H9 (cell line): Measurements from ENCODE around the gene HSPA1L. TPM values are rescaled to one million over a fixed set of nuclear protein-coding genes. Genes with fewer than 3 reads are reported as not detected.

Experiments used
- DNase-seq: peaks from one replicate; pipeline ENCODE4 v3.0.0-alpha.2; 2017
- H2AFZ ChIP-seq: one replicate; pipeline ENCODE4 v1.6.1; 2013; ENCODE audit warnings: mild to moderate bottlenecking, low read length, control low read depth, moderate library complexity
- H2AK5ac ChIP-seq: 2 replicates; pipeline ENCODE4 v1.6.1; 2013; ENCODE audit warnings: low read length, control low read depth, mixed read lengths; ENCODE audit not compliant: insufficient read length
- H2BK120ac ChIP-seq: one replicate; pipeline ENCODE4 v1.6.1; 2013; ENCODE audit warnings: low read depth, mild to moderate bottlenecking, low read length, control low read depth, inconsistent platforms; ENCODE audit not compliant: poor library complexity, severe bottlenecking
- H2BK12ac ChIP-seq: 2 replicates; pipeline ENCODE4 v1.6.1; 2013; ENCODE audit warnings: low read length, control low read depth, mixed read lengths, low read depth; ENCODE audit not compliant: insufficient read length
- H2BK15ac ChIP-seq: 2 replicates; pipeline ENCODE4 v1.6.1; 2013; ENCODE audit warnings: low read depth, low read length, control low read depth
- H2BK20ac ChIP-seq: one replicate; pipeline ENCODE4 v1.6.1; 2013; ENCODE audit warnings: low read depth, mild to moderate bottlenecking, low read length, control low read depth, inconsistent platforms; ENCODE audit not compliant: poor library complexity, severe bottlenecking
- H2BK5ac ChIP-seq: 2 replicates; pipeline ENCODE4 v1.6.1; 2013; ENCODE audit warnings: low read length, control low read depth, mixed read lengths; ENCODE audit not compliant: insufficient read length
- H3K14ac ChIP-seq: 2 replicates; pipeline ENCODE4 v1.6.1; 2013; ENCODE audit warnings: low read length, control low read depth; ENCODE audit not compliant: insufficient read depth
- H3K18ac ChIP-seq: 2 replicates; pipeline ENCODE4 v1.6.1; 2013; ENCODE audit warnings: low read depth, mild to moderate bottlenecking, mixed read lengths, low read length, control low read depth; ENCODE audit not compliant: insufficient read length
- H3K23ac ChIP-seq: 2 replicates; pipeline ENCODE4 v1.6.1; 2013; ENCODE audit warnings: low read length, control low read depth, mixed read lengths, low read depth; ENCODE audit not compliant: insufficient read length
- H3K23me2 ChIP-seq: 2 replicates; pipeline ENCODE4 v1.6.1; 2013; ENCODE audit warnings: low read depth, mild to moderate bottlenecking, mixed read lengths, low read length, control low read depth; ENCODE audit not compliant: insufficient read length, poor library complexity, severe bottlenecking
- H3K27ac ChIP-seq: 2 replicates; pipeline ENCODE4 v1.5.1; 2013; ENCODE audit warnings: low read length, control low read depth, mixed read lengths, low read depth; ENCODE audit not compliant: insufficient read length
- H3K27me3 ChIP-seq: 2 replicates; pipeline ENCODE4 v1.6.1; 2013; ENCODE audit warnings: low read length, control low read depth, inconsistent platforms; ENCODE audit not compliant: insufficient read depth
- H3K4ac ChIP-seq: 2 replicates; pipeline ENCODE4 v1.6.1; 2013; ENCODE audit warnings: low read depth, mild to moderate bottlenecking, control low read depth, inconsistent platforms, low read length, moderate library complexity
- H3K4me1 ChIP-seq: 2 replicates; pipeline ENCODE4 v1.6.1; 2013; ENCODE audit warnings: low read length, control low read depth, inconsistent platforms; ENCODE audit not compliant: insufficient read depth
- H3K4me2 ChIP-seq: 2 replicates; pipeline ENCODE4 v1.6.1; 2013; ENCODE audit warnings: low read length, control low read depth, mixed read lengths; ENCODE audit not compliant: insufficient read length, insufficient read depth
- H3K56ac ChIP-seq: 2 replicates; pipeline ENCODE4 v1.6.1; 2013; ENCODE audit warnings: low read depth, mild to moderate bottlenecking, mixed read lengths, low read length, control low read depth; ENCODE audit not compliant: insufficient read length
- H3K79me1 ChIP-seq: 2 replicates; pipeline ENCODE4 v1.6.1; 2013; ENCODE audit warnings: low read depth, mild to moderate bottlenecking, moderate library complexity, low read length, control low read depth, inconsistent platforms; ENCODE audit not compliant: insufficient read depth, poor library complexity, severe bottlenecking
- H3K79me2 ChIP-seq: 2 replicates; pipeline ENCODE4 v1.6.1; 2013; ENCODE audit warnings: low read length, control low read depth, inconsistent platforms; ENCODE audit not compliant: insufficient read depth
- H3K9ac ChIP-seq: 2 replicates; pipeline ENCODE4 v1.6.1; 2013; ENCODE audit warnings: low read length, control low read depth, mixed read lengths; ENCODE audit not compliant: insufficient read length; ENCODE audit errors: extremely low read depth
- H3K9me3 ChIP-seq: one replicate; pipeline ENCODE4 v1.6.1; 2013; ENCODE audit warnings: low read depth, low read length, inconsistent platforms; ENCODE audit not compliant: control insufficient read depth
- H3T11ph ChIP-seq: one replicate; pipeline ENCODE4 v1.6.1; 2013; ENCODE audit warnings: mild to moderate bottlenecking, low read length, control low read depth, inconsistent platforms
- H4K20me1 ChIP-seq: one replicate; pipeline ENCODE4 v1.6.1; 2013; ENCODE audit not compliant: control insufficient read depth, insufficient read length, insufficient read depth
- H4K5ac ChIP-seq: 2 replicates; pipeline ENCODE4 v1.6.1; 2013; ENCODE audit warnings: low read depth, mild to moderate bottlenecking, mixed read lengths, low read length, control low read depth; ENCODE audit not compliant: insufficient read length
- H4K8ac ChIP-seq: replicated peaks from 2 replicates; pipeline ENCODE4 v1.6.1; 2013; ENCODE audit warnings: low read length, control low read depth, mixed read lengths, low read depth; ENCODE audit not compliant: insufficient read length
- H4K91ac ChIP-seq: 2 replicates; pipeline ENCODE4 v1.6.1; 2013; ENCODE audit warnings: low read depth, mild to moderate bottlenecking, moderate library complexity, mixed read lengths, low read length, control low read depth; ENCODE audit not compliant: insufficient read length
- H3K27ac Mint-ChIP-seq, 3 experiments: 2 replicates in 2 of 3; 3 replicates in 1 of 3; pipeline ENCODE4 v1.8.0; 2020 to 2021; ENCODE audit warnings: mixed read lengths in 3 of 3, mild to moderate bottlenecking in 1 of 3, moderate library complexity in 1 of 3
- H3K27me3 Mint-ChIP-seq: 2 replicates; pipeline ENCODE4 v1.8.0; 2021; ENCODE audit warnings: low read depth, mild to moderate bottlenecking, moderate library complexity, mixed read lengths
- H3K36me3 Mint-ChIP-seq, 3 experiments: 2 replicates in 2 of 3; 3 replicates in 1 of 3; pipeline ENCODE4 v1.8.0; 2020 to 2021; ENCODE audit warnings: low read depth in 3 of 3, mixed read lengths in 3 of 3; ENCODE audit not compliant: insufficient read depth in 1 of 3
- H3K4me1 Mint-ChIP-seq, 2 experiments: 2 replicates each; pipeline ENCODE4 v1.8.0; 2020; ENCODE audit warnings: mixed read lengths in 2 of 2
- H3K4me3 Mint-ChIP-seq, 2 experiments: 2 replicates in 1 of 2; 3 replicates in 1 of 2; pipeline ENCODE4 v1.8.0; 2020 to 2021; ENCODE audit warnings: mild to moderate bottlenecking in 2 of 2, mixed read lengths in 2 of 2, moderate library complexity in 1 of 2
- H3K9me3 Mint-ChIP-seq, 2 experiments: 2 replicates in 1 of 2; 3 replicates in 1 of 2; pipeline ENCODE4 v1.8.0; 2020; ENCODE audit warnings: mild to moderate bottlenecking in 2 of 2, mixed read lengths in 2 of 2, moderate library complexity in 1 of 2
- WGBS: extraction: QIAGEN DNeasy Blood & Tissue Kit; methylation state at CpG from one replicate; pipeline ENCODE4 v1.1.7; 2013; ENCODE audit warnings: missing lambda C conversion rate, low lambda C conversion rate, mixed read lengths; ENCODE audit not compliant: insufficient read length; ENCODE audit errors: extremely low coverage; 5-methylcytosine and 5-hydroxymethylcytosine counted together
- total RNA-seq: library from RNA; stranded (reverse); gene quantifications from 2 replicates; pipeline ENCODE4 v1.2.1, GENCODE V29; 2021
- TF ChIP-seq, protein P1 (sequence below): fragments of 200-600 bp; sonication (generic); conservative IDR thresholded peaks from 3 replicates; pipeline ENCODE4 v1.8.0; 2021; ENCODE audit warnings: antibody characterized with exemption, mild to moderate bottlenecking

HSPA1L gene
- total RNA-seq, 1 experiment from 2014 or later: 2.5 TPM

DNA sequence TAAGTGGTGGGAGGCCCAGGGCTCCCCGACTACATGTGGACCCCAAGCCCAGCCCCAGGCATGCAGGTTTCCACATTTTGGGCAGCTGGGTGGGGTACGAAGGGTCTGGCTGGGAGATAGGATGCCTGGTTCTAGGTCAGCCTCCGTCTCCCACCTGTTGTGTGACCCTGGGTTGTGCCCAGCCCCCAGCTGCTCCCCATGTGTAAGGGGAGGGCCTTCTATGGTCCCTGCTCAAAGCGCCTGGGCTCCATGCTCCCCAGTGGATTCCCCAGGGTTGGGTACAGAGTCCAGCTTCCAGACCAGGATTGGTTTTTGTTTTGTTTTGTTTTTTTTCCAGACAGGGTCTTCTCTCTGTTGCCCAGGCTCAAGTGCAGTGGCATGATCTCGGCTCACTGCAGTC lies 36.9 kb downstream of the HSPA1L start:
- H3K36me3 Mint-ChIP-seq: peaks cover 32 to 56% (median 40%) of the 10 kb centered on the region in 3 experiments; a peak in 6 of 7 replicates
- H3K4me1 Mint-ChIP-seq: peaks cover 5 to 10% of the 10 kb centered on the region in 2 experiments; a peak in 3 of 4 replicates
- Histone ChIP-seq H3K23me2 (no peaks in the 10 kb centered on the region), H2AK5ac (no peak overlapping the region), H3K56ac (no peak overlapping the region), H2BK5ac (no peak overlapping the region), H3K23ac (no peak overlapping the region), H4K5ac (no peak overlapping the region), H3K4ac (no peak overlapping the region), H3K4me1 (no peaks in the 10 kb centered on the region), H2BK15ac (no peak overlapping the region), H4K8ac (no peak overlapping the region), H3K4me2 (no peak overlapping the region), H3K18ac (no peak overlapping the region), H3K27ac (no peak overlapping the region), H3K27me3 (no peaks in the 10 kb centered on the region), H2BK20ac (no peak overlapping the region), H3T11ph (no peak overlapping the region), H4K91ac (no peak overlapping the region), H2BK120ac (no peak overlapping the region), H3K79me2 (no peaks in the 10 kb centered on the region), H3K79me1 (no peaks in the 10 kb centered on the region), H3K9ac (no peak overlapping the region), H4K20me1 (no peaks in the 10 kb centered on the region), H3K9me3 (no peaks in the 10 kb centered on the region), H2BK12ac (no peak overlapping the region), H2AFZ (no peak overlapping the region), H3K14ac (no peak overlapping the region)
- no CpG with 5 or more reads among the region's 5 CpGs for WGBS
- H3K27ac Mint-ChIP-seq: no peak overlapping the region; a peak in 2 of 7 replicates
- H3K27me3 Mint-ChIP-seq: no peaks in the 10 kb centered on the region
- H3K9me3 Mint-ChIP-seq: no peaks in the 10 kb centered on the region
- TF ChIP-seq, protein P1, sequence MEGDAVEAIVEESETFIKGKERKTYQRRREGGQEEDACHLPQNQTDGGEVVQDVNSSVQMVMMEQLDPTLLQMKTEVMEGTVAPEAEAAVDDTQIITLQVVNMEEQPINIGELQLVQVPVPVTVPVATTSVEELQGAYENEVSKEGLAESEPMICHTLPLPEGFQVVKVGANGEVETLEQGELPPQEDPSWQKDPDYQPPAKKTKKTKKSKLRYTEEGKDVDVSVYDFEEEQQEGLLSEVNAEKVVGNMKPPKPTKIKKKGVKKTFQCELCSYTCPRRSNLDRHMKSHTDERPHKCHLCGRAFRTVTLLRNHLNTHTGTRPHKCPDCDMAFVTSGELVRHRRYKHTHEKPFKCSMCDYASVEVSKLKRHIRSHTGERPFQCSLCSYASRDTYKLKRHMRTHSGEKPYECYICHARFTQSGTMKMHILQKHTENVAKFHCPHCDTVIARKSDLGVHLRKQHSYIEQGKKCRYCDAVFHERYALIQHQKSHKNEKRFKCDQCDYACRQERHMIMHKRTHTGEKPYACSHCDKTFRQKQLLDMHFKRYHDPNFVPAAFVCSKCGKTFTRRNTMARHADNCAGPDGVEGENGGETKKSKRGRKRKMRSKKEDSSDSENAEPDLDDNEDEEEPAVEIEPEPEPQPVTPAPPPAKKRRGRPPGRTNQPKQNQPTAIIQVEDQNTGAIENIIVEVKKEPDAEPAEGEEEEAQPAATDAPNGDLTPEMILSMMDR: no peak
- no peak for DNase-seq
- no peak overlapping the region for H3K4me3 Mint-ChIP-seq
